GM23338 (cell line): ENCODE data around the gene TRAPPC3L. TPM values are rescaled to one million over a fixed set of nuclear protein-coding genes. Genes with fewer than 3 reads are reported as not detected.

Source experiments
- ATAC-seq: fragments of 200-7000 bp; cut with Tn5 transposase; 3 replicates; pipeline ENCODE4 v1.9.1; 2020
- DNase-seq: peaks from one replicate; pipeline ENCODE4 v3.0.0-alpha.2; 2015; ENCODE audit warnings: low spot score
- H2AFZ ChIP-seq: fragments of 200-600 bp; sonication (generic); 2 replicates; pipeline ENCODE4 v1.8.0; 2016; ENCODE audit warnings: antibody characterized with exemption, mild to moderate bottlenecking, moderate library complexity
- H3F3A ChIP-seq: fragments of 200-600 bp; sonication (generic); replicated peaks from 2 replicates; pipeline ENCODE4 v1.8.0; 2017; ENCODE audit warnings: antibody characterized with exemption, mixed run types, low read depth
- H3K27ac ChIP-seq: fragments of 200-600 bp; sonication (generic); 2 replicates; pipeline ENCODE4 v1.6.1; 2016; ENCODE audit warnings: low read depth
- H3K27me3 ChIP-seq: fragments of 200-600 bp; sonication (generic); 2 replicates; pipeline ENCODE4 v1.8.0; 2016; ENCODE audit warnings: mild to moderate bottlenecking, mixed run types, moderate library complexity; ENCODE audit not compliant: insufficient read depth
- H3K36me3 ChIP-seq: fragments of 200-600 bp; sonication (generic); 2 replicates; pipeline ENCODE4 v1.8.0; 2016; ENCODE audit warnings: mild to moderate bottlenecking; ENCODE audit not compliant: insufficient read depth
- H3K4me1 ChIP-seq: fragments of 200-600 bp; sonication (generic); 2 replicates; pipeline ENCODE4 v1.8.0; 2016; ENCODE audit warnings: mild to moderate bottlenecking, moderate library complexity; ENCODE audit not compliant: insufficient read depth
- H3K4me2 ChIP-seq: fragments of 200-600 bp; sonication (generic); 2 replicates; pipeline ENCODE4 v1.7.1; 2017; ENCODE audit warnings: mixed run types
- H3K4me3 ChIP-seq: fragments of 200-600 bp; sonication (generic); 2 replicates; pipeline ENCODE4 v1.6.1; 2016; ENCODE audit warnings: mixed run types
- H3K79me2 ChIP-seq: fragments of 200-600 bp; sonication (generic); replicated peaks from 2 replicates; pipeline ENCODE4 v1.8.0; 2017; ENCODE audit warnings: mild to moderate bottlenecking; ENCODE audit not compliant: insufficient read depth
- H3K9me2 ChIP-seq: fragments of 200-600 bp; sonication (generic); 2 replicates; pipeline ENCODE4 v1.8.0; 2017; ENCODE audit not compliant: insufficient read depth
- H4K20me1 ChIP-seq: fragments of 200-600 bp; sonication (generic); replicated peaks from 2 replicates; pipeline ENCODE4 v1.8.0; 2017; ENCODE audit warnings: mild to moderate bottlenecking; ENCODE audit not compliant: insufficient read depth
- H3K27ac Mint-ChIP-seq: 2 replicates; pipeline ENCODE4 v1.8.0; 2020; ENCODE audit warnings: inconsistent platforms, mild to moderate bottlenecking, moderate library complexity, mixed read lengths
- H3K27me3 Mint-ChIP-seq: 3 replicates; pipeline ENCODE4 v1.8.0; 2022; ENCODE audit warnings: low read depth, mild to moderate bottlenecking, moderate library complexity, mixed read lengths, inconsistent platforms; ENCODE audit not compliant: insufficient read depth, poor library complexity
- H3K36me3 Mint-ChIP-seq: 3 replicates; pipeline ENCODE4 v1.8.0; 2021; ENCODE audit warnings: low read depth, mild to moderate bottlenecking, inconsistent platforms, moderate library complexity, mixed read lengths
- H3K4me1 Mint-ChIP-seq: 3 replicates; pipeline ENCODE4 v1.8.0; 2020; ENCODE audit warnings: mild to moderate bottlenecking, inconsistent platforms, mixed read lengths
- H3K4me3 Mint-ChIP-seq: 3 replicates; pipeline ENCODE4 v1.8.0; 2021; ENCODE audit warnings: moderate library complexity, mild to moderate bottlenecking, inconsistent platforms, mixed read lengths
- H3K9me3 Mint-ChIP-seq: 3 replicates; pipeline ENCODE4 v1.8.0; 2020; ENCODE audit warnings: moderate library complexity, mild to moderate bottlenecking, inconsistent platforms, mixed read lengths
- CREB1 ChIP-seq: fragments of 250-450 bp; sonication (Bioruptor Pico); IDR thresholded peaks from 2 replicates; pipeline ENCODE4 v1.5.0; 2020; ENCODE audit warnings: low read depth, mild to moderate bottlenecking, moderate library complexity
- EZH2 ChIP-seq: fragments of 200-600 bp; sonication (generic); IDR thresholded peaks from one replicate; pipeline ENCODE4 v1.8.0; 2017; ENCODE audit warnings: antibody characterized with exemption, mild to moderate bottlenecking, low read depth; ENCODE audit not compliant: unreplicated experiment
- EZH2phosphoT487 ChIP-seq: fragments of 200-600 bp; sonication (generic); IDR thresholded peaks from one replicate; pipeline ENCODE4 v1.8.1; 2018; ENCODE audit warnings: antibody characterized with exemption; ENCODE audit not compliant: unreplicated experiment
- JUNB ChIP-seq: IDR thresholded peaks from one replicate; pipeline ENCODE4 v1.6.1; 2016; ENCODE audit warnings: antibody characterized with exemption; ENCODE audit not compliant: unreplicated experiment
- ZNF114 ChIP-seq: fragments of 250-450 bp; sonication (Bioruptor Pico); IDR thresholded peaks from 2 replicates; pipeline ENCODE4 v1.5.0; 2020; ENCODE audit warnings: mild to moderate bottlenecking, moderate library complexity
- polyA plus RNA-seq: library from polyadenylated mRNA; unstranded; fragments of >200 nt; fragmentation: Nextera tagmentation; extraction: Ambion mirVana; gene quantifications from 2 replicates; pipeline ENCODE4 v1.2.1, GENCODE V29; 2016
- total RNA-seq: library from RNA; depleted of rRNA; stranded (reverse); fragments of >200 nt; shearing (Covaris generic); gene quantifications from 2 replicates; pipeline ENCODE4 v1.2.3, GENCODE V29; 2014
- TF ChIP-seq, protein P1 (sequence below): fragments of 250-450 bp; sonication (Bioruptor Pico); IDR thresholded peaks from 2 replicates; pipeline ENCODE4 v1.5.0; 2020; ENCODE audit warnings: mild to moderate bottlenecking, moderate library complexity
- TF ChIP-seq, protein P2 (sequence below), 2 experiments: fragments of 200-600 bp in 1 of 2; sonication (generic) in 1 of 2; conservative IDR thresholded peaks; 2 replicates each; pipeline versions ENCODE4 v1.5.1 to v1.6.1; 2016 to 2017; ENCODE audit warnings: antibody characterized with exemption in 2 of 2, low read depth in 2 of 2, mild to moderate bottlenecking in 2 of 2, moderate library complexity in 1 of 2

The TRAPPC3L gene
- total and polyA plus RNA-seq, 2 experiments from 2014 or later = not detected

DNA sequence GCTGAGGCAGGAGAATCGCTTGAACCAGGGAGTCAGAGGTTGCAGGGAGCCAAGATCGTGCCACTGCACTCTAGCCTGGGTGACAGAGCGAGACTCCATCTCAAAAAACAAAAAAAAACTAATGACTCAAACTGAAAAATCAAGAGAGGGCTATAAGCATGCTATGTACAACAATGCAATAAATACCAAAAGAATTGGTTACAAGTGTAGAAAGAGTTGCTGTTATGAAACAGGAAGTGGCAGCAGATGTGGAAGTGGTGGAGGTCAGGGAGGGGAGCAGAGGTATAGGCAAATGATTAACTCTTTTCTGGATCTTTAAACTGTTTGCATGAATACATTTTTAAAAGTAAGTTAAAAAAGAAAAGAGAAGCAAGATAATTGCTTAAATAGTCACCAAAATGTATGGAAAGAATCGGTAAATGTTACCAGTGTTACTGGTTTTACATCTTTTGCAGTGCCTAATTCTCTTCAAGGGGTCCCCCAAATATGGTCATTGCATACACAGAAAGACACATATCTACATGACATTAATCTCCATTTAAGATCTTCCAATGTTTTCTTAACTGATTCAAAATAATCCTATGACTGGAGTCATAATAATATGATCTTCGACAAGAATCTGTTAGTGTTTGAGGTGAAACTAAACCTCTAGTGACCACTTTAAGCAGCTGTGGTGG lies 69.3 kb downstream of the TRAPPC3L start (continued):
- TF ChIP-seq, protein P1, sequence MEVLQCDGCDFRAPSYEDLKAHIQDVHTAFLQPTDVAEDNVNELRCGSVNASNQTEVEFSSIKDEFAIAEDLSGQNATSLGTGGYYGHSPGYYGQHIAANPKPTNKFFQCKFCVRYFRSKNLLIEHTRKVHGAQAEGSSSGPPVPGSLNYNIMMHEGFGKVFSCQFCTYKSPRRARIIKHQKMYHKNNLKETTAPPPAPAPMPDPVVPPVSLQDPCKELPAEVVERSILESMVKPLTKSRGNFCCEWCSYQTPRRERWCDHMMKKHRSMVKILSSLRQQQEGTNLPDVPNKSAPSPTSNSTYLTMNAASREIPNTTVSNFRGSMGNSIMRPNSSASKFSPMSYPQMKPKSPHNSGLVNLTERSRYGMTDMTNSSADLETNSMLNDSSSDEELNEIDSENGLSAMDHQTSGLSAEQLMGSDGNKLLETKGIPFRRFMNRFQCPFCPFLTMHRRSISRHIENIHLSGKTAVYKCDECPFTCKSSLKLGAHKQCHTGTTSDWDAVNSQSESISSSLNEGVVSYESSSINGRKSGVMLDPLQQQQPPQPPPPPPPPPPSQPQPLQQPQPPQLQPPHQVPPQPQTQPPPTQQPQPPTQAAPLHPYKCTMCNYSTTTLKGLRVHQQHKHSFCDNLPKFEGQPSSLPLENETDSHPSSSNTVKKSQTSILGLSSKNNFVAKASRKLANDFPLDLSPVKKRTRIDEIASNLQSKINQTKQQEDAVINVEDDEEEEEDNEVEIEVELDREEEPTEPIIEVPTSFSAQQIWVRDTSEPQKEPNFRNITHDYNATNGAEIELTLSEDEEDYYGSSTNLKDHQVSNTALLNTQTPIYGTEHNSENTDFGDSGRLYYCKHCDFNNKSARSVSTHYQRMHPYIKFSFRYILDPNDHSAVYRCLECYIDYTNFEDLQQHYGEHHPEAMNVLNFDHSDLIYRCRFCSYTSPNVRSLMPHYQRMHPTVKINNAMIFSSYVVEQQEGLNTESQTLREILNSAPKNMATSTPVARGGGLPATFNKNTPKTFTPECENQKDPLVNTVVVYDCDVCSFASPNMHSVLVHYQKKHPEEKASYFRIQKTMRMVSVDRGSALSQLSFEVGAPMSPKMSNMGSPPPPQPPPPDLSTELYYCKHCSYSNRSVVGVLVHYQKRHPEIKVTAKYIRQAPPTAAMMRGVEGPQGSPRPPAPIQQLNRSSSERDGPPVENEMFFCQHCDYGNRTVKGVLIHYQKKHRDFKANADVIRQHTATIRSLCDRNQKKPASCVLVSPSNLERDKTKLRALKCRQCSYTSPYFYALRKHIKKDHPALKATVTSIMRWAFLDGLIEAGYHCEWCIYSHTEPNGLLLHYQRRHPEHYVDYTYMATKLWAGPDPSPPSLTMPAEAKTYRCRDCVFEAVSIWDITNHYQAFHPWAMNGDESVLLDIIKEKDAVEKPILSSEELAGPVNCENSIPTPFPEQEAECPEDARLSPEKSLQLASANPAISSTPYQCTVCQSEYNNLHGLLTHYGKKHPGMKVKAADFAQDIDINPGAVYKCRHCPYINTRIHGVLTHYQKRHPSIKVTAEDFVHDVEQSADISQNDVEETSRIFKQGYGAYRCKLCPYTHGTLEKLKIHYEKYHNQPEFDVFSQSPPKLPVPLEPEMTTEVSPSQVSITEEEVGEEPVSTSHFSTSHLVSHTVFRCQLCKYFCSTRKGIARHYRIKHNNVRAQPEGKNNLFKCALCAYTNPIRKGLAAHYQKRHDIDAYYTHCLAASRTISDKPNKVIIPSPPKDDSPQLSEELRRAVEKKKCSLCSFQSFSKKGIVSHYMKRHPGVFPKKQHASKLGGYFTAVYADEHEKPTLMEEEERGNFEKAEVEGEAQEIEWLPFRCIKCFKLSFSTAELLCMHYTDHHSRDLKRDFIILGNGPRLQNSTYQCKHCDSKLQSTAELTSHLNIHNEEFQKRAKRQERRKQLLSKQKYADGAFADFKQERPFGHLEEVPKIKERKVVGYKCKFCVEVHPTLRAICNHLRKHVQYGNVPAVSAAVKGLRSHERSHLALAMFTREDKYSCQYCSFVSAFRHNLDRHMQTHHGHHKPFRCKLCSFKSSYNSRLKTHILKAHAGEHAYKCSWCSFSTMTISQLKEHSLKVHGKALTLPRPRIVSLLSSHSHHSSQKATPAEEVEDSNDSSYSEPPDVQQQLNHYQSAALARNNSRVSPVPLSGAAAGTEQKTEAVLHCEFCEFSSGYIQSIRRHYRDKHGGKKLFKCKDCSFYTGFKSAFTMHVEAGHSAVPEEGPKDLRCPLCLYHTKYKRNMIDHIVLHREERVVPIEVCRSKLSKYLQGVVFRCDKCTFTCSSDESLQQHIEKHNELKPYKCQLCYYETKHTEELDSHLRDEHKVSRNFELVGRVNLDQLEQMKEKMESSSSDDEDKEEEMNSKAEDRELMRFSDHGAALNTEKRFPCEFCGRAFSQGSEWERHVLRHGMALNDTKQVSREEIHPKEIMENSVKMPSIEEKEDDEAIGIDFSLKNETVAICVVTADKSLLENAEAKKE = no peak
- no peak for TF ChIP-seq EZH2

DNA sequence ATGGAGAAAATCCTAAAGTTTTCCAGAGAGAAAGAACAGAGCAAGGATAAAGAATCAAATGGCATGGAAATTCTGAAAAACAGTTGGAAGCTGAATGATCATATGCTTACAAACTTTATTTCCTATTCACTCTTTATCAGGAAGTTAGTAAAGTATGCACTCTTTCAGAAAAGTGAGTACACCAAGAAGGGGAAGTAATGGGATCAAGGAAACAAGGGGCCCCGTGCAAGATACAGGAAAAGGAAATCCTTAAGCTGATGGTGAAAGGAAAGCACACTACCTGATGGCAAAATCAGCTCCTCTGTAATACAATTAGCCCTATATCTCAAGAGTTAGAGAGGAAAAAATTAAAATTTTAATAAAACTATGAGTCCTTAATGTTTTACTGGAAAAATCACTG lies 70.3 kb downstream of the TRAPPC3L start:
- H3K4me2 ChIP-seq = no peak overlapping the region
- no peak overlapping the region for H3K4me3 Mint-ChIP-seq
- H3K27ac ChIP-seq = no peak overlapping the region
- no peaks in the 10 kb centered on the region for H3K36me3 Mint-ChIP-seq
- no peaks in the 10 kb centered on the region for H3K9me2 ChIP-seq
- H3K27me3 Mint-ChIP-seq = peaks cover 3% of the 10 kb centered on the region
- H3K27me3 ChIP-seq = no peaks in the 10 kb centered on the region
- no peak overlapping the region for H3K4me3 ChIP-seq
- no peaks in the 10 kb centered on the region; the same call in 1 of the 2 replicates for H3K4me1 ChIP-seq
- H3K9me3 Mint-ChIP-seq = no peaks in the 10 kb centered on the region
- no peaks in the 10 kb centered on the region for H4K20me1 ChIP-seq
- no peaks in the 10 kb centered on the region for H3F3A ChIP-seq
- 0 out of 2 replicates have a peak overlapping the region, but pooled peaks have one; percentile 45 for H2AFZ ChIP-seq
- no peak overlapping the region for H3K27ac Mint-ChIP-seq
- 0 out of 3 replicates have a peak, but pooled peaks cover 2% of the 10 kb centered on the region for H3K4me1 Mint-ChIP-seq
- no peaks in the 10 kb centered on the region for H3K79me2 ChIP-seq
- no peaks in the 10 kb centered on the region for H3K36me3 ChIP-seq
- no peak for DNase-seq
- ATAC-seq = no peak
- TF ChIP-seq ZNF114 (CRISPR knock-in tag) (no peak), EZH2 (no peak), JUNB (no peak), EZH2phosphoT487 (no peak), CREB1 (CRISPR knock-in tag) (no peak)
- TF ChIP-seq, protein P1 = no peak
- TF ChIP-seq, protein P2, sequence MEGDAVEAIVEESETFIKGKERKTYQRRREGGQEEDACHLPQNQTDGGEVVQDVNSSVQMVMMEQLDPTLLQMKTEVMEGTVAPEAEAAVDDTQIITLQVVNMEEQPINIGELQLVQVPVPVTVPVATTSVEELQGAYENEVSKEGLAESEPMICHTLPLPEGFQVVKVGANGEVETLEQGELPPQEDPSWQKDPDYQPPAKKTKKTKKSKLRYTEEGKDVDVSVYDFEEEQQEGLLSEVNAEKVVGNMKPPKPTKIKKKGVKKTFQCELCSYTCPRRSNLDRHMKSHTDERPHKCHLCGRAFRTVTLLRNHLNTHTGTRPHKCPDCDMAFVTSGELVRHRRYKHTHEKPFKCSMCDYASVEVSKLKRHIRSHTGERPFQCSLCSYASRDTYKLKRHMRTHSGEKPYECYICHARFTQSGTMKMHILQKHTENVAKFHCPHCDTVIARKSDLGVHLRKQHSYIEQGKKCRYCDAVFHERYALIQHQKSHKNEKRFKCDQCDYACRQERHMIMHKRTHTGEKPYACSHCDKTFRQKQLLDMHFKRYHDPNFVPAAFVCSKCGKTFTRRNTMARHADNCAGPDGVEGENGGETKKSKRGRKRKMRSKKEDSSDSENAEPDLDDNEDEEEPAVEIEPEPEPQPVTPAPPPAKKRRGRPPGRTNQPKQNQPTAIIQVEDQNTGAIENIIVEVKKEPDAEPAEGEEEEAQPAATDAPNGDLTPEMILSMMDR (conservative IDR thresholded peaks at IDR 0.05; ENCODE audit: low read depth in 2 of 2) = no peak
